Measurements from ENCODE around the gene ARHGEF28.

Gene ARHGEF28

GRCh38 chr5:73958037-73958436, 332.0 kb downstream of the ARHGEF28 start:
- no peak for TF ChIP-seq CTCF (IDR thresholded peaks at IDR 0.05)

GRCh38 chr5:73960023-73960422, 334.0 kb downstream of the ARHGEF28 start:
- DNase-seq (ENCODE audit: low spot score) = no peak
- Histone ChIP-seq H3K4me3 (no peak overlapping the region), H3K27ac (no peak overlapping the region)
- no peak for TF ChIP-seq CTCF (IDR thresholded peaks at IDR 0.05)

More at GRCh38 chr5:73958037-73958436, 332.0 kb downstream of the ARHGEF28 start:
- no peak for DNase-seq (ENCODE audit: low spot score)
- Histone ChIP-seq H3K4me3 (no peak overlapping the region), H3K27ac (no peak overlapping the region)

GRCh38 chr5:73960426-73960825, 334.4 kb downstream of the ARHGEF28 start:
- H3K4me3 ChIP-seq = no peak overlapping the region
- TF ChIP-seq CTCF (IDR thresholded peaks at IDR 0.05) = no peak
- DNase-seq (ENCODE audit: low spot score) = no peak

GRCh38 chr5:73962801-73963425, 336.9 kb downstream of the ARHGEF28 start:
- no peak for DNase-seq (ENCODE audit: low spot score)
- no peak overlapping the region for H3K27ac ChIP-seq
- H3K4me3 ChIP-seq = no peak overlapping the region
- no peak for TF ChIP-seq CTCF (IDR thresholded peaks at IDR 0.05)

More at GRCh38 chr5:73960426-73960825, 334.4 kb downstream of the ARHGEF28 start:
- H3K27ac ChIP-seq = no peak overlapping the region

GRCh38 chr5:73964352-73964865, 338.4 kb downstream of the ARHGEF28 start:
- no peak for DNase-seq (ENCODE audit: low spot score)
- Histone ChIP-seq H3K4me3 (no peak overlapping the region), H3K27ac (no peak overlapping the region)
- TF ChIP-seq CTCF (IDR thresholded peaks at IDR 0.05) = no peak

- peak overlapping the region in 1 of 2 donors; percentile 17 for H3K27ac ChIP-seq
- no peak for TF ChIP-seq CTCF (IDR thresholded peaks at IDR 0.05)
- no peak for DNase-seq (ENCODE audit: low spot score)
- no peak overlapping the region for H3K4me3 ChIP-seq
Measured at GRCh38 chr5:73966451-73966850, 340.5 kb downstream of the ARHGEF28 start.

- no peak for DNase-seq (ENCODE audit: low spot score)
- H3K27ac ChIP-seq = peak overlapping the region in 1 of 2 donors; percentile 17
- H3K4me3 ChIP-seq = no peak overlapping the region
- TF ChIP-seq CTCF (IDR thresholded peaks at IDR 0.05) = no peak
Measured at GRCh38 chr5:73967347-73967746, 341.4 kb downstream of the ARHGEF28 start.

Data from coronary artery (tissue), 2 donors.